Fibroblast of gingiva (primary cell): Measurements from ENCODE around the gene DRP2.
"Not testable (repeated sequence)": the region's sequence is repeated elsewhere in the genome, so short reads cannot be mapped to it uniquely, and the experiment has no call there.

Experiments
- DNase-seq: peaks from one replicate; pipeline ENCODE4 v3.0.0-alpha.2; 2011; ENCODE audit warnings: low read depth

The DRP2 gene

GRCh38 chrX:101219116-101219863, at the start of gene DRP2:
Gene DRP2, plus strand, starts transcription at chrX:101219786. Its CDS starts 11,862 bp downstream, at chrX:101231648.
- no peak for DNase-seq

GRCh38 chrX:101171883-101172400, 47.6 kb upstream of the DRP2 start:
- no peak for DNase-seq

- no peak for DNase-seq
These were observed 43.1 kb upstream of the DRP2 start for GRCh38 chrX:101176439-101176838.

- peak; percentile 4 for DNase-seq
These were observed 34.7 kb upstream of the DRP2 start for GRCh38 chrX:101184876-101185275.

GRCh38 chrX:101187961-101188360, 31.6 kb upstream of the DRP2 start:
- not testable (repeated sequence) for DNase-seq

- no peak for DNase-seq
These were observed 28.9 kb upstream of the DRP2 start for GRCh38 chrX:101190736-101191135.

- no peak for DNase-seq
These were observed 28.3 kb upstream of the DRP2 start for GRCh38 chrX:101191217-101191750.

GRCh38 chrX:101195442-101196173, 24.0 kb upstream of the DRP2 start:
- no peak for DNase-seq

GRCh38 chrX:101203761-101204351, 15.7 kb upstream of the DRP2 start:
- DNase-seq = no peak

GRCh38 chrX:101206471-101206870, 13.1 kb upstream of the DRP2 start:
- peak; percentile 27 for DNase-seq

- DNase-seq = no peak
These were observed 11.3 kb upstream of the DRP2 start for GRCh38 chrX:101208152-101208905.

- no peak for DNase-seq
These were observed 9.0 kb upstream of the DRP2 start for GRCh38 chrX:101210630-101211029.

GRCh38 chrX:101217689-101218088, 1.9 kb upstream of the DRP2 start:
- no peak for DNase-seq

GRCh38 chrX:101219864-101220346, 319 bp downstream of the DRP2 start:
- DNase-seq = peak; percentile 21

- no peak for DNase-seq
These were observed 1.2 kb downstream of the DRP2 start for GRCh38 chrX:101220662-101221260.

- no peak for DNase-seq
These were observed 3.6 kb downstream of the DRP2 start for GRCh38 chrX:101223226-101223625.

- DNase-seq = peak; percentile 17
These were observed 9.6 kb downstream of the DRP2 start for GRCh38 chrX:101229170-101229569.

GRCh38 chrX:101230636-101231035, 11.1 kb downstream of the DRP2 start:
- no peak for DNase-seq

- DNase-seq = no peak
These were observed 11.5 kb downstream of the DRP2 start for GRCh38 chrX:101231080-101231479.

- DNase-seq = no peak
These were observed 12.7 kb downstream of the DRP2 start for GRCh38 chrX:101232316-101232715.

- DNase-seq = no peak
These were observed 17.5 kb downstream of the DRP2 start for GRCh38 chrX:101237041-101237440.
